CD1c-positive myeloid dendritic cell (primary cell): ENCODE data around the gene IKBKE.

Experiments used
- DNase-seq: peaks from one replicate; pipeline ENCODE4 v3.0.0-alpha.2; 2016; ENCODE audit errors: extremely low spot score

The IKBKE gene

DNA sequence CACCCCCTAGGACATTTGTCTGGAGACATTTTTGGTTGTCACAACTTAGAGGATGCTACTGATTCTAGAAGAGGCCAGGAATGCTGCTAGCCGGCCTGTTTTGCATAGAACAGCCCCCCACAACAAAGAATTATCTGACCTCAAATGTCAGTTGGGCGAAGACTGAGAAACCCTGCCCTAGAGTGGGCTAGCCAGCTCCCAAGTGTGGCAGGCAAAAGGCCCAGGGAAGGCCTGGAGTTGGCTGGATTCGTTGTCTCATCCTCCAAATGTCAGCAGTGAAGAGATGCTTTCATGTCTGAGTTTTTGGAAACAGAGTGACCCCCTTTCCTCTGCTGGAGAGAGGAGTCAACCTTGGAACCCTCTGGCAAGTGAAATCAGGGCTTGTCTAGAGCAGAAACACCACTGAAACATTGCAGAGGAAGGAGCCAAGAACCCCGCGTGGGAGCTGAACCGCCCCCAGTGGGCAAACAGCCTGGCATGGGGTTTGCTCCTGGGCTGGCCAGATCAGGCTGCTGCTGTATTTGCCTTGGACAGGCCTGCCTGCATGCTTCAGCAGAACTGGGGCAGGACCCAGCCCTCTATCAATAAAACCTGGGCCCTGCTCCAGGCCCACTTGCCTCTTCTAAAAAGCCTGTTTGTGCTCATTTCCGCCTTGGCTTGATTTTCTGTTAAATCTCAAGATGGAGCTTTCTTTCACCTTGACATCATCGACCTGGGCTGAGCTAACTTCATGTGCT is 69.9 kb downstream of the IKBKE start:
- no peak for DNase-seq

DNA sequence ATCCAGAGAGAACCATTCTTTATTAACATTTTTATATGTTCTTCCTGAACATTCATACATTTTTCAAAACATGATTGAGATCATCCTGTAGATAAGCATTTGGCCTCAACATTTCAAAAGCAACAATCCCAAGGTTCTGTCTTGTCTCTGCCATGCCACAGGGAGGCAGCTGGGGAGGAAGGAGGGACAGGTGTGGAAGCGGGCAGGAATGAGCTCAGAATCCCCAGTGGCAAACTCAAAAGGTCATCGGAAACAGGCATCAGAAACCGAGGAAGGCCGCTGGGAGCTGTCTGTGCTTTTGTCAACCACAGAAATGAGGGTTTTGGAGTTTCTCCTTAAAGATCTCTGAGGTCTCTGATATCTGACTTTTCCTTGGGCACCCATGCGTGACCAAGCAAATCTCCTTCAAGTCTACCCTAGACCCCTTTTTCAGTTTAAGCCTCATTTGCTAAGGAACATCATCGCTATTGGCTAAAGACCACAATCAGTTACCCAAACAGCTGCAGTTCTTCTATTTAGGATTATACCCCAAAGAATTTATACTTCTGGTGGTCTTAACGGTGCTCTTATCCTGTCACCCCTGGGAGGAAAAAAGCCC is 71.1 kb downstream of the IKBKE start:
- DNase-seq = no peak

DNA sequence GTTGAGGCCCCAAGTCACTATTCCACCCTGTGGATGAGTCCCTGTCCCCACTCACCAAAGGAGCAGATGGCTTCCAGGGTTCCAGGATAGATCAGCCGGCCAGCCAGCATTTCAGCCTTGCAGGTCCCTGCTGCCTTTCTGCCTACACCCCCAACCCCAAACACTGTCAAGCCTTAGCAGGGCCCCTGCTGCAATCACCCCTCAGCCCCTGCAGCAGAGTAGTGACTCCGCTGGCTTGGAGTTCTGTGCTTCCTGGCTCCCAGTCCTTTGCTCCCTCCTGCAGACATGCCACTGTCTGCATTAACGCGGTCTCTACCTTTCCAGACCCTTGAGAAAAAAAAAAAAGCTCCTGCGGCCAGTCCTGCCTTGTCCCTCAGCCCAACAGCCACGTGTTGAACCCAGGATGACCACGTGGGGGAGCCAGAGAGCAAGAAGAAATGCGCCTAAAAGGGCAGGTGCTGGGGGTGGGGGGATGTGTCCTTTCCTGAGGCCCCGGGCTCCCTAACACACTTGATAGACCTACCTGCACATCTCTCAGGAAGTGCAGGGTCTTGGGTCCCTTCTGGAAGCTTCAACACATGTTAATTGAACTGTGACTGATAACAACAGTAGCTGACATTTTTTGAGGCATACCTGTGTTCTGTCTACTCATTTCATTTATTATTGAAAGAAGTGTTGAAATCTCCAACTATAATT is 74.4 kb downstream of the IKBKE start:
- peak; percentile 82 for DNase-seq

GRCh38 chr1:206545351-206545750 is 75.1 kb downstream of the IKBKE start:
- no peak for DNase-seq
